H1 (cell line): Measurements from ENCODE around the gene SCAPER. TPM values are rescaled to one million over a fixed set of nuclear protein-coding genes. Genes with fewer than 3 reads are reported as not detected.

Experiments
- ASH2L ChIP-seq: fragments of 200-600, 300-600 bp; sonication (generic); IDR thresholded peaks from one replicate; pipeline ENCODE4 v1.7.1; 2017; ENCODE audit warnings: low read length
- BRCA1 ChIP-seq: IDR thresholded peaks from 2 replicates; pipeline ENCODE4 v1.6.1; 2012; ENCODE audit warnings: low read depth, low read length, improper control_type of control experiment
- CTBP2 ChIP-seq: IDR thresholded peaks from 2 replicates; pipeline ENCODE4 v1.7.0; 2011; ENCODE audit warnings: borderline replicate concordance, mild to moderate bottlenecking, moderate library complexity, mixed read lengths, low read length; ENCODE audit not compliant: insufficient read depth, insufficient read length
- EGR1 ChIP-seq: IDR thresholded peaks from 2 replicates; pipeline ENCODE4 v1.6.1; 2011; ENCODE audit warnings: low read depth, low read length, borderline replicate concordance
- KDM4A ChIP-seq: IDR thresholded peaks from one replicate; pipeline ENCODE4 v1.7.1; 2012; ENCODE audit warnings: low read depth, mild to moderate bottlenecking, moderate library complexity, low read length, inconsistent platforms; ENCODE audit not compliant: severe bottlenecking
- NRF1 ChIP-seq: IDR thresholded peaks from 2 replicates; pipeline ENCODE4 v1.6.1; 2011; ENCODE audit warnings: mild to moderate bottlenecking, low read depth, low read length, improper control_type of control experiment
- SIX5 ChIP-seq: IDR thresholded peaks from 2 replicates; pipeline ENCODE4 v1.6.1; 2011; ENCODE audit warnings: mild to moderate bottlenecking, low read depth, low read length
- polyA plus RNA-seq, 7 experiments: library from polyadenylated mRNA; depleted of rRNA in 3 of 7; stranded (reverse) in 5 of 7; unstranded in 2 of 7; fragments of >200 nt in 5 of 7; fragments of 200-250 nt in 2 of 7; gene quantifications; 1 replicate in 5 of 7; 2 replicates in 1 of 7; 4 replicates in 1 of 7; pipeline versions ENCODE4 v1.2.1 to v1.2.3, GENCODE V29; 2011 to 2013; ENCODE audit warnings: missing spikeins in 2 of 7, mixed read lengths in 2 of 7
- total RNA-seq: library from RNA; stranded (reverse); fragmentation: NEBNext Ultra II Directional; extraction: Animal tissue kit (Norgen Biotek cat#: 25700); gene quantifications from 2 replicates; pipeline ENCODE4 v1.2.1, GENCODE V29; 2021

SCAPER gene
- total and polyA plus RNA-seq, 2 of the 8 experiments (the other 6 are each of a cell fraction or from before 2014, with no cell fraction given), result 1.6 to 6.8 TPM

DNA sequence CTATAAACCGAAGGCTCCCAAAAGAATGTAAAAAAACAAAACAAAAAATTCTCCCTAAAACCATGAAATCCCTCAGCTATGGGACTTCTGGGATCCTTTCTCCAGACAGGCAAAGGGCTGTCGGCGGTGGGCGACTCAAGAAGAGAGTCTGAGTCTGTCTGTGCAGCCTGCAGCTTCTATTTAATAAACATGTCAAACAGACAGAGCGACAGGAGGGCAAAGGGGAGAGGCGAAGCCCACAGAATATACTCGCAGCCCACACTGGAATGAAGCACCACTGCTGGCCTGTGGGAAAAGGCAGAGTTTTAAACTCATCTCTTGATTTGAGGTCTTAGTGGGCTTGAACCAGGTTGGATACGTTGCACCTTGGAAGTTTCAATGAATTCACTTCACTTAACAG is 528.3 kb downstream of the SCAPER start (continued):
- no peak for TF ChIP-seq KDM4A
- no peak for TF ChIP-seq CTBP2
- no peak for TF ChIP-seq ASH2L
- TF ChIP-seq NRF1, result no peak
- no peak for TF ChIP-seq BRCA1
- no peak for TF ChIP-seq EGR1
- TF ChIP-seq SIX5, result no peak
